GM18526 (cell line): Measurements from ENCODE around the gene EXOC3L2.

Experiments used
- POLR2A ChIP-seq: IDR thresholded peaks from 3 replicates; pipeline ENCODE4 v1.6.1; 2011; ENCODE audit not compliant: insufficient read length; ENCODE audit errors: extremely low read depth

Gene EXOC3L2

GRCh38 chr19:45162608-45163143 is 82.5 kb downstream of the EXOC3L2 start:
- no peak for TF ChIP-seq POLR2A
